Right lobe of liver (tissue), 6 donors: ENCODE measurements around the gene ZNF618. TPM values are rescaled to one million over a fixed set of nuclear protein-coding genes. Genes with fewer than 3 reads are reported as not detected.

Source experiments
- ATAC-seq, 4 donors: fragments of 200-7000 bp; cut with Tn5 transposase; one replicate each; pipeline ENCODE4 v1.9.1; 2020; ENCODE audit warnings: mild to moderate bottlenecking in 4 of 4, moderate library complexity in 4 of 4
- DNase-seq, 3 donors: peaks; one replicate each; pipeline ENCODE4 v3.0.0-alpha.2; 2020
- H3K27ac ChIP-seq, 3 donors: fragments of 200-600 bp; one replicate each; pipeline ENCODE4 v1.8.0; 2022
- H3K27me3 ChIP-seq, 2 donors: fragments of 200-600 bp; one replicate each; pipeline ENCODE4 v1.8.0; 2022
- H3K36me3 ChIP-seq, 4 donors: fragments of 200-600 bp; sonication (generic) in 1 of 4; one replicate each; pipeline versions ENCODE4 v1.5.1 to v1.8.0; 2017 to 2022; ENCODE audit warnings: control low read depth in 1 of 4
- H3K4me1 ChIP-seq, 4 donors: fragments of 200-600 bp; sonication (generic) in 1 of 4; one replicate each; pipeline versions ENCODE4 v1.5.1 to v1.8.0; 2017 to 2022; ENCODE audit warnings: control low read depth in 1 of 4
- H3K4me3 ChIP-seq, 3 donors: fragments of 200-600 bp; one replicate each; pipeline ENCODE4 v1.8.0; 2022
- H3K9me3 ChIP-seq, 4 donors: fragments of 200-600 bp; sonication (generic) in 1 of 4; one replicate each; pipeline versions ENCODE4 v1.5.1 to v1.8.0; 2017 to 2022; ENCODE audit warnings: control low read depth in 1 of 4
- POLR2A ChIP-seq: fragments of 450-650 bp; IDR thresholded peaks from one replicate; pipeline ENCODE4 v1.6.1; 2017; ENCODE audit warnings: antibody characterized with exemption, mild to moderate bottlenecking
- WGBS: methylation state at CpG from one replicate; pipeline ENCODE4 v1.1.6; 2018; ENCODE audit warnings: low coverage, low lambda C conversion rate; ENCODE audit not compliant: insufficient coverage; ENCODE audit errors: missing lambda C conversion rate; 5-methylcytosine and 5-hydroxymethylcytosine counted together
- intact Hi-C, 2 donors: fragments of 100-400 bp; cut with DNase I; formaldehyde crosslinking; loops; one replicate each; pipeline versions ENCODE4 v1.11.2 to v1.14.1; 2022
- total RNA-seq, 6 experiments: library from RNA; depleted of rRNA in 2 of 6; stranded (reverse); fragments of >200 nt in 2 of 6; fragmentation: NEBNext Ultra II Directional in 3 of 6; extraction: Animal tissue kit (Norgen Biotek cat#: 25700) in 3 of 6; gene quantifications; one replicate each; pipeline versions ENCODE4 v1.1.0 to v1.2.4, GENCODE V29; 2016 to 2023
- TF ChIP-seq, protein P1 (sequence below), 4 donors: fragments of 200-600 bp in 3 of 4; fragments of 450-650 bp in 1 of 4; IDR thresholded peaks; one replicate each; pipeline versions ENCODE4 v1.5.1 to v1.8.0; 2016 to 2022; ENCODE audit warnings: antibody characterized with exemption in 4 of 4, mild to moderate bottlenecking in 2 of 4
- donor health status: DM: no; HTN: yes; CAD: no.
- donor health status: DM: no; HTN: no; CAD: no.
- donor health status: DM: no; HTN: no; CAD: no.
- donor health status: DM: no; HTN: yes; CAD: no.
- donor health status: DM: no; HTN: yes; CAD: no.

Gene ZNF618
- total RNA-seq, 6 experiments from 2014 or later: 2.9 to 7.9 (median 6.0) TPM

DNA sequence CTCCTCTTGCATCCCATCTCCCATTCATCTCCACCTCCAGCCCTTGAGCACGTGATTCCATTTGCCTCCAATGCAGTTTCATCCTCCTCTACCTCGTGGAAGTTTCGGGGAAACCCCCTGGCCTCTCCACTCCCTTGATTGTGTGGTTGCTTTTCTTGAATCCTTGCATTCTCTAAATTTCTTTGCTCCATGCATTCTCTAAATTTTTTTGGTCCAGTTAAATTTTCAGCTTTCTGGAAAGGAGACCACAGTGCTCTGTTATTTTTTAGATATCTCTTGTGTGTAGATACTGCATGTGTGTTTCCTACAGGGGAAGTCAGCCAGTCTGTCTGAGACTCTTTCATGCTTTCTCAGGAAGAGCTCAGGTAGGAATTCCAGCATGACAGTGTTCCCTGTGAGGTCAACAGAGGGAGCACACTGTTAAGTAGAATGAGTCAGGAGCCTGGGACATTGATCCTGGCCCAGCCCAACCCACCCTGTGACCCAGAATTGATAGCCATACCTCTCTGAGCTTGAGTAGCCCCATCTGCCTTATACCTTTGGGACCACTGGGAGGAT lies 149.2 kb downstream of the ZNF618 start:
- Histone ChIP-seq H3K4me3 (no peak overlapping the region), H3K9me3 (peaks cover 0 to 7% (median 0%) of the 10 kb centered on the region in 4 donors), H3K27ac (no peak overlapping the region), H3K36me3 (peaks cover 0 to 2% (median 0%) of the 10 kb centered on the region in 4 donors), H3K27me3 (no peaks in the 10 kb centered on the region), H3K4me1 (no peaks in the 10 kb centered on the region)
- no peak for DNase-seq
- TF ChIP-seq, protein P1, sequence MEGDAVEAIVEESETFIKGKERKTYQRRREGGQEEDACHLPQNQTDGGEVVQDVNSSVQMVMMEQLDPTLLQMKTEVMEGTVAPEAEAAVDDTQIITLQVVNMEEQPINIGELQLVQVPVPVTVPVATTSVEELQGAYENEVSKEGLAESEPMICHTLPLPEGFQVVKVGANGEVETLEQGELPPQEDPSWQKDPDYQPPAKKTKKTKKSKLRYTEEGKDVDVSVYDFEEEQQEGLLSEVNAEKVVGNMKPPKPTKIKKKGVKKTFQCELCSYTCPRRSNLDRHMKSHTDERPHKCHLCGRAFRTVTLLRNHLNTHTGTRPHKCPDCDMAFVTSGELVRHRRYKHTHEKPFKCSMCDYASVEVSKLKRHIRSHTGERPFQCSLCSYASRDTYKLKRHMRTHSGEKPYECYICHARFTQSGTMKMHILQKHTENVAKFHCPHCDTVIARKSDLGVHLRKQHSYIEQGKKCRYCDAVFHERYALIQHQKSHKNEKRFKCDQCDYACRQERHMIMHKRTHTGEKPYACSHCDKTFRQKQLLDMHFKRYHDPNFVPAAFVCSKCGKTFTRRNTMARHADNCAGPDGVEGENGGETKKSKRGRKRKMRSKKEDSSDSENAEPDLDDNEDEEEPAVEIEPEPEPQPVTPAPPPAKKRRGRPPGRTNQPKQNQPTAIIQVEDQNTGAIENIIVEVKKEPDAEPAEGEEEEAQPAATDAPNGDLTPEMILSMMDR (IDR thresholded peaks at IDR 0.05): no peak
- no peak for TF ChIP-seq POLR2A
- 90% methylated on average over 3 of the region's 3 CpGs for WGBS
- no peak for ATAC-seq
- intact Hi-C loops: no loop called here

DNA sequence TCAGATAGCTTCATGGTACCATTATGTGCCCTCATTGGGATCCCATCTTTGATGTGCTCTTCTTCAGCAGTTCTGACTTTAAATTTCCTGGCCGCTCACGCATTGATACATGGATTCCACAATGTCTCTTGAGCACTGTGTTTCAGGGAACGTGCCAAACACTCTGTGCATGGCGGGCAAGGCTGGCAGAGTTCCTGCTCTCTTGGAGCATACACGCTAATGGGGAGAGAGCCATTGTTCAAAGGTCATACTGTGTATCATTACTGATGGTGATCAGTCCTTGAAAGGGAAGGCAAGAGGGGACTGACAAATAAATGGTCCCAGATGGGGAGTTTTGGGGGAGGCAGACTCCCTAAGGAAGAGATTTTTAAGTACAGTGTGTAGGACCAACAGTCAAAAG lies 149.7 kb downstream of the ZNF618 start:
- ATAC-seq: no peak
- H3K27ac ChIP-seq: no peak overlapping the region
- peak in 1 of 3 donors; percentile 44 for DNase-seq
- H3K36me3 ChIP-seq: peaks cover 0 to 2% (median 0%) of the 10 kb centered on the region in 4 donors
- WGBS: 63% methylated on average over 5 of the region's 5 CpGs
- TF ChIP-seq, protein P1 (IDR thresholded peaks at IDR 0.05): no peak
- no peak for TF ChIP-seq POLR2A
- H3K4me3 ChIP-seq: no peak overlapping the region
- no peaks in the 10 kb centered on the region for H3K27me3 ChIP-seq
- no peaks in the 10 kb centered on the region for H3K4me1 ChIP-seq
- peaks cover 0 to 7% (median 0%) of the 10 kb centered on the region in 4 donors for H3K9me3 ChIP-seq
- intact Hi-C loops: no loop called here

DNA sequence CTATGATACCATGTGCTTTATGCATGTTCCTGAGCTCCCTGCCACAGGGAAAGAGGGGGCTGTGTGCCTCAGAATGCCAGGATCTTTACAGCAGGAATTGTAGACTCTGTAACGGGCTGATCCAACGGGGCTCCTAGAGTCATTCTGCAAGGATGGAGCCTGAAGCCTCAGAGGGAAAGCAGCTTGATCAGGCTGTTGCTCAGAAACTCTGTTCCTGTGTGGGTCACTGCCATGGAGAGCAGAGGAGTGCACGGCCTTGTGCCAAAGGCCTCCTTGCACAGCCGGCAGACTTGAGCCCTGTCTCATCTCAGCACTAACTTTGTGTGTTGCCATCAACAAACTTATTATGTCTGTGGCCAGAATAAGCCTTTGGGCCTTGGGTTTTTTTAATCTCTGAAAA lies 150.2 kb downstream of the ZNF618 start:
- peaks cover 0 to 7% (median 0%) of the 10 kb centered on the region in 4 donors for H3K9me3 ChIP-seq
- no peak overlapping the region for H3K27ac ChIP-seq
- intact Hi-C loops: no loop called here
- peaks cover 0 to 2% (median 0%) of the 10 kb centered on the region in 4 donors for H3K36me3 ChIP-seq
- TF ChIP-seq POLR2A: no peak
- TF ChIP-seq, protein P1 (IDR thresholded peaks at IDR 0.05): no peak
- H3K27me3 ChIP-seq: no peaks in the 10 kb centered on the region
- ATAC-seq (no peak), DNase-seq (peak in 1 of 3 donors; percentile 31)
- H3K4me3 ChIP-seq: no peak overlapping the region
- no CpG with 5 or more reads among the region's 4 CpGs for WGBS
- no peaks in the 10 kb centered on the region for H3K4me1 ChIP-seq

DNA sequence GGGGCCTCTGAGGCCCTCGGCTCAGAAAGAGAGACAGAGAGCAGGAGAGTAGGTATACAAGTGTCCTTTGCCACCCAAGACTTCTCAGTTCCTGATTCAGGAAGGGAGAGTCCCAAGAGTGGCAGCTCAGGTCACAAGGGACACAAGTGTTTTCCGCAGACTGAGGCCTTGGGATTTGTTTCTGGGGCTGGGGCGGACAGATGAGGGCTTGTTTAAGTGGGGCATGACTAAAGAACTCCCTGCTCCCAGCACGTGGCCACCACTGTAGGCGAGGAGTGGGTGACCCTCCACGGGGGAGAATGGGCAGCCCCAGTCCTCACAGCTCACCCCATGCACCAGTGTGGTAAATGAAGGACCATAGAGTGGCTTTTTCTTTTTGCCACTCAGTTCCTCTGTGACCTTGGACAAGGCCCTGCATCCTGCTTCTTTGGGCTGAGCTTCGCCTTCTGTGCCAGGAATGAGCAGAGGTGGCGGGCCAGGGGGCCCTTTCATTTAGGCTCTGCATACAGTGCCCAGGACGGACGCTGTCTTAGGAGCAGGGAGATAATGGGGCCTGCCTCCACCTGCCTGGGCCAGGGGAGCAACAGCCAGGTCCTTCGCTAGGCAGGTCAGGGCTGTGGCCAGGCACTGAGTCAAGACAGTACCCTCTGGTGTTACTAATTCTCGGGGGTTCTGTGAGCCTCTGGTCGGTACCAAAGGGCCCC lies 151.2 kb downstream of the ZNF618 start:
- no peak for TF ChIP-seq POLR2A
- TF ChIP-seq, protein P1 (IDR thresholded peaks at IDR 0.05): no peak
- no peak for ATAC-seq
- DNase-seq: peak in 1 of 3 donors; percentile 28
- Histone ChIP-seq H3K9me3 (peaks cover 0 to 7% (median 0%) of the 10 kb centered on the region in 4 donors), H3K27me3 (no peaks in the 10 kb centered on the region), H3K4me1 (no peaks in the 10 kb centered on the region), H3K4me3 (no peak overlapping the region), H3K27ac (no peak overlapping the region), H3K36me3 (peaks cover 0 to 2% (median 0%) of the 10 kb centered on the region in 4 donors)
- intact Hi-C loops: no loop called here
- 70% methylated on average over 4 of the region's 13 CpGs for WGBS
